ENCODE data around the gene FAM47E.

FAM47E gene

GRCh38 chr4:76305033-76305687, 53.6 kb downstream of the FAM47E start:
- peak in 1 of 2 donors; percentile 38 for DNase-seq

GRCh38 chr4:76305971-76306881, 54.7 kb downstream of the FAM47E start, which contains the start of gene STBD1:
STBD1 (plus strand) TSS chr4:76306733; CDS start chr4:76306770, 37 bp downstream.
- DNase-seq, result peak in 1 of 2 donors; percentile 46

GRCh38 chr4:76306882-76307659, 55.5 kb downstream of the FAM47E start:
- DNase-seq, result peak in 1 of 2 donors; percentile 29

- DNase-seq, result no peak
These were observed 56.1 kb downstream of the FAM47E start for GRCh38 chr4:76307660-76308014.

GRCh38 chr4:76308548-76308947, 57.0 kb downstream of the FAM47E start:
- no peak for DNase-seq

GRCh38 chr4:76309939-76310550, 58.5 kb downstream of the FAM47E start:
- no peak for DNase-seq

- no peak for DNase-seq
These were observed 59.2 kb downstream of the FAM47E start for GRCh38 chr4:76310683-76311082.

- DNase-seq, result no peak
These were observed 60.4 kb downstream of the FAM47E start for GRCh38 chr4:76311896-76312331.

- no peak for DNase-seq
These were observed 60.9 kb downstream of the FAM47E start for GRCh38 chr4:76312457-76312856.

GRCh38 chr4:76313547-76313946, 62.0 kb downstream of the FAM47E start:
- DNase-seq, result no peak

GRCh38 chr4:76315267-76315918, 63.9 kb downstream of the FAM47E start:
- no peak for DNase-seq

GRCh38 chr4:76316131-76316530, 64.6 kb downstream of the FAM47E start:
- DNase-seq, result no peak

- DNase-seq, result no peak
These were observed 70.7 kb downstream of the FAM47E start for GRCh38 chr4:76322236-76322635.

GRCh38 chr4:76325072-76325471, 73.6 kb downstream of the FAM47E start:
- DNase-seq, result no peak

GRCh38 chr4:76326515-76326914, 75.0 kb downstream of the FAM47E start:
- DNase-seq, result no peak
